Activated CD4-positive, alpha-beta T cell treated with anti-CD3 and anti-CD28 coated beads, Interleukin-2, Interleukin-4, amounts not matched to agents 100 ng/mL and 50 ng/mL, durations not matched to agents 16 hours and 8 hours (primary cell): ENCODE results near the gene PLAC8.
"Not testable (repeated sequence)": the region's sequence is repeated elsewhere in the genome, so short reads cannot be mapped to it uniquely, and the experiment has no call there.

ENCODE experiments used
- DNase-seq: peaks from one replicate; pipeline ENCODE4 v3.0.0-alpha.2; 2020; ENCODE audit warnings: low spot score

The PLAC8 gene

GRCh38 chr4:83067058-83067639 is 47.4 kb downstream of the PLAC8 start:
- no peak for DNase-seq

GRCh38 chr4:83065266-83065665 is 49.3 kb downstream of the PLAC8 start:
- DNase-seq, result no peak

DNA sequence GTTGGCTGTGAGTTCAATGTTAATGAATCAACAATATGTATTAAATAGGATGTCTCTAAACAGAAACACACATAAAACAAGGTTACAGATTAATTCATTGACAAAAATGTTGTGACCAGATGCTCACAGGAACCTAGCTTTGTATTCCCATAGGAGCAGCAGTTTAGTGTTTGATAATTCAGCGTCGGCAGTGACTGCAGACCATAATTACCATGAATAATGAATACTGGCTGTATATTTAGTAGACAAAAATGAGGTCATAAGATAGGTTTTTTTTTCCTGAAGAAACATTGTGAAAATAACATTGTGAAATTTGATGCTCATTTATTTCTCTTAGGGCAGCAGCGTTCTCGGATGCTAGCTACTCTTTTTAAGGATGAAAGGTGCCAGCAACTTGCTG is 51.8 kb downstream of the PLAC8 start:
- DNase-seq, result no peak

DNA sequence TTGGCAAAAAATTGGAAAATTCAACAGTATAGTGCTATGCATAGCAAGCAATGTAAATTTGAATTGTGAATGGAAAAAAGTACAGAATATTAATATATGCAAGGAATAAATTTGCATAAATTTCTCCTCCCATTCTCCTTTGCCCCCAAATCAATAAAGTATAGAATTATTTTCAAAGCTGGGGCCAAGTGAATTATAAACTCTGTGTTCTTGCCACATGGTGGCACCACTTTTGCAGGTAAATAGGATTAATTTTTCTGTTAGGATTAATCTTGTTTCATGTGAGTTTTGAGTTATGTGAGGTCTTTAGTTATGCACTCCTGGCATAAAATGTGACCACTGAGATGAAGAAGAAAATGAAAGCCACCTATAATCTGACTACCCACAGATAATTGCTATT is 59.6 kb downstream of the PLAC8 start:
- no peak for DNase-seq

DNA sequence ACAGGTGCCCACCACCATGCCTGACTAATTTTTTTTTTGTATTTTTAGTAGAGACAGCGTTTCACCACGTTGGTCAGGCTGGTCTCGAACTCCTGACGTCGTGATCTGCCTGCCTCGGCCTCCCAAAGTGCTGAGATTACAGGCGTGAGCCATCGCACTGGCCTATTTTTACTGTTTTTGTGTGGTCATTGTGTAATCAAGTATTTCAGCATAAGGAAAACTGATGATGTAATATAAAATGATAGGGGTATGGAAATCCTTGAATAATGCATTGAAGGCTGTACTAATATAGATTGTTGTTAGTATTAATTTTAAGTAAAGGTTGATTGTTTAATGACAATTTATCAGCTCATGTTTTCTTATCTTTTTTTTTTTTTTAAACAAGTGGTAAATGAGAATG is 65.7 kb downstream of the PLAC8 start:
- not testable (repeated sequence) for DNase-seq

DNA sequence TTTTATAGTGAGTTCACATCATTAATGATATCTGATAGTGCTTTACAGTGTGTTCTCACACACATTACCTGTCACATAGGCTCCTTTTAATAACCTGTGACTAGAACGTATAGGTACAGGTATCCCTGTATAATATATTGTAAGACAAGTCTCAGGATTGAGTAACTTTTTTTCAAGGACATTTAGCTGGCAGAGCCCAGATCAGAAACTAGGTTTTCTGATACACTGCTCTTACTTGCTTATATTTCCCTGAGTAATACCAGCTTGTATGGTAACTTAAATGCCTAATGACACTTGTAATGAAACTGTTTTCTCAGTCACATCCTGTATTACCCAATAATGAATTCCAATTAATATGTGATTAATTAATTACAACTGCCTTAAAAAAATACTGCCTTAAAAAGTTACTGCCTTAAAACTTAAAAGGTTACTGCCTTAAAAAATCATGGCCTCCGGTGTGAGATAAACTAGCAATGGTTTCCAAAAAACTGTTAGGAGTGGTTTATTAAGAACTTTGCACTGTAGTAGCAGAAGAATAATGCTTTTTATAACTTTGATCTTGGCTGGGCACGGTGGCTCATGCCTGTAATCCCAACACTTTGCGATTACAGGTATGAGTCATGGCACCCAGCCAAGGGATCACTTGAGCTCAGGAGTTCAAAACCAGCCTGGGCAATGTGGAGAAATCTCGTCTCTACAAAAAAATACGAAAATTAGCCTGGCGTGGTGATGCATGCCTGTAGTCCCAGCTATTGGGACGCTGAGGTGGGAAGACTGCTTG is 67.6 kb downstream of the PLAC8 start:
- no peak for DNase-seq

DNA sequence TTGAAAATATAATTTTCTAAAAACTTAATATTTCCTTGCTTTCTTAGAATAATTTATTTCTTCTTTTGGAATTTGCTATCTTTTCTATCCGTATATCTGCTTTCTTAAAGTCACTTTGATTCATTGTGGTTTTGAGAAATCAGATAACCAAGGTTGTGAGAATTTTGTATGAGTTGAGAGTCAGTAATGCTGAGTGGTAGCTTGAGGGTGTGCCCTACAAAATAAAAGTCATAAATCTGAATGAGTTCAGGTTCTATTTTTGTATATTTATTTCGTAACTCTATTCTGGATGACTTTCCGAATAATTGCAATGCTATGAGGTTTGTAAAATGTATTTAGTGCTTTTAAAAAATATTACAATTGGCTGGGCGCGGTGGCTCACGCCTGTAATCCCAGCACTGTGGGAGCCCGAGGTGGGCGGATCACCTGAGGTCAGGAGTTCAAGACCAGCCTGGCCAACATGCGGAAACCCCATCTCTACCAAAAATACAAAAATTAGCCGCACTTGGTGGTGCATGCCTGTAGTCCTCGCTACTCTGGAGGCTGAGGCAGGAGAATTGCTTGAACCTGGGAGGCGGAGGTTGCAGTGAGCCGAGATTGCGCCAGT is 70.6 kb downstream of the PLAC8 start:
- peak; percentile 19 for DNase-seq

DNA sequence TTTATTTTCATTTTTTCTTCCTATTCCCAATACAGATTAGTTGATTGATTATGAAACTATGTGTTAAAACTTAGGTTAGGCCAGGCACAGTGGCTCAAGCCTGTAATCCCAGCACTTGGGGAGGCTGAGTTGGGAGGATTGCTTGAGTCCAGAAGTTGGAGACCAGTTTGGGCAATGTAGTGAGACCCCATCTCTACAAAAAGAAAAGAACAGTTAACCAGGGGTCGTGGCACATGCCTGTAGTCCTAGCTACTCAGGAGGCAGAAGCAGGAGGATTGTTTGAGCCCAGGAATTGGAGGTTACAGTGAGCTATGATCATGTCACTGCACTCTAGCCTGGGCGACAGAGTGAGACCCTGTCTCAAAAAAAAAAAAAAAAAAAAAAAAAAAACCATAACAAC is 71.4 kb downstream of the PLAC8 start:
- DNase-seq, result not testable (repeated sequence)

- no peak for DNase-seq
Measured at GRCh38 chr4:83040269-83040668, 74.3 kb downstream of the PLAC8 start.
